Right kidney (tissue), 1 donor: ENCODE data around the gene NECAB2.
"Not testable (repeated sequence)": the region's sequence is repeated elsewhere in the genome, so short reads cannot be mapped to it uniquely, and the experiment has no call there.

ENCODE experiments used
- DNase-seq: peaks from one replicate; pipeline ENCODE4 v3.0.0-alpha.2; 2016

NECAB2 gene

DNA sequence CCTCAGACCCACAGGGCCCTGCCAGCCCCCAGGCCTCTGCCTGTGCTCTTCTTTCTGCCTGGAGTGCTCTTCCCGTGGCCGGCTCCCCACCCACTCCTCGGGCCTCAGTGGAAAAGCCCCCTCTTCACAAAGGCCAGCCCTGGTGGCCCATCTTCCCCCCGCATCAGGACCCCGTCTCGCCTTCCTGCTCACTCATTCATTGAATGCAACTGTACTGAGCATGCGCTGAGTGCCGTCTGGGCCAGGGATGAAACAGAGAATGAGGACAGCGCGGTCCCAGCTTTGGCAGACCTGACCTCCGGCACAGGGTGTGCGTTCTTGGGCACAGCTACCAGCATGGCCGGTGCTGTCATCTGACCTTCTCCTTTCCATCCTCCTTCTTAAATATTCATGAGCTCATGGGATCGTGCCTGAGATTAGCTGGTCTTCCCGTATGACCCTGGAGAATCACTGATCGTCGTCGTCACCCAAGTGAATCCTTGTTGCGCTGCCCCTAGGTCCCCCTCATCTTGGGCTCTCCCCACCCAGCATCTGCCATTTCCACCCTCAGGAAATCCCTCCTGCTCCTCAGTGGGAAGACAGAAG is 31.4 kb upstream of the NECAB2 start:
- no peak for DNase-seq

DNA sequence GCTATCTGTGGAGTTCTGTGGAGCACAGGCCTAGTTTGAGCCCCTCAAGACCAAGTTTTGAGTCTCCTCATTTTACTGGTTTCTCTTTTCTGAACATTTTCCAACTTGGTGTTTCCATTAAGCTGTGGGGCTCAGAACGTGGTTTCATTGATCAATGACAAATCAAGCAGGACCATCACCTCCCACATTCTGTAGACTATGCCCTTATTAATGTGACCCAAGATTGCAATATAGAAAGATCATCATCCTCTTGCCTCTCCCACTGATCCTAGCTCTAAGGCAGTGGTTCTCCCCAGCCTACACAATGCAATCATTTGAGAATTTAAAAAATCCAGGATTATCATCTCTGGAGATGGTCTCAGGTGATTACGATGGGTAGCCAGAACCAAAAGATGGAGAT is 30.8 kb upstream of the NECAB2 start:
- no peak for DNase-seq

GRCh38 chr16:83937922-83938885 is 29.8 kb upstream of the NECAB2 start:
- DNase-seq, result no peak

DNA sequence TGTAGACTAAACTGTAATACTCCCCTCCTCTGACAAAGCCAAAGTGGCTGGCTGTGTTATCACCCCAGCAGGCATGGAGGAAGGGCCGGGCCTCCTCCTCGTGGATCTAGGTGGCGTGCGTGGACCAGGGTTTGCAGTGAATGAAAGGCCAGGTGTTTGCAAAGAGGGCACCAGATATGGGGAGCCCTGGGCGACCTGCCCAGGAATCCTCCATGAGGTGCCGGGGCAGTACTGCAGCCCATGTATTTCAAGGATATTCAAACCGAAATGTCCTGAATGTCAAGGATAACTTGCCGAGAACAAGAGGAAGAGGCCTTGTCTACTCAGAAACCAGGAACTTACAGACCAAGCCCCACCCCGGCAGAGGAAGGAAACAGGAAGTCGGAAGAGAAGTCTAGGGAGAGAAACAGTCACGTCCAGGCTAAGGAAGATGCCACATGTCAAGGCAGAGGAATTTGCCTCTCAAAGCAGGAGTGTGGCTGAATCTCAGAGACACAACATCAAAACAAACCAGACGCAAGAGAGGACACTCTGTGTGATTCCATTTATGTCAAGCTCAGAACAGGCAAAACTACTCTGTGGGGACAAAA is 28.7 kb upstream of the NECAB2 start:
- no peak for DNase-seq

DNA sequence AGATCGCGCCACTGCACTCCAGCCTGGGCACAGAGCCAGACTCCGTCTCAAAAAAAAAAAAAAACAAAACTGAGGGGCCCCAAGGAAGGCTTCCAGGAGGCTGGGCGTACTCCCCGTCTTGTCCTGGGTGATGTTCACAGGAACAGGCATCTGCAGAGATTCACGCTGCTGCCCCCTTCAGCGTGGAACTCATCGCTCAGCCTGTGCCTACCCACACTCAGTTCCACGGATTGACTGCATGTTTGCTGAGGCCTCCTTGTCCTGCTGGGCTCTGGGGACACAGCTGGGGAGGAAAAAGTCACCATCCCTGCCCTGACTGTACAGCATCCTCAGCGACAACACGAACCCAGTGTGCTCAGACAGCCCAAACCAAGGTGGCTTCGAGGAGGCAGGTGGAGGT is 27.9 kb upstream of the NECAB2 start:
- DNase-seq, result no peak

DNA sequence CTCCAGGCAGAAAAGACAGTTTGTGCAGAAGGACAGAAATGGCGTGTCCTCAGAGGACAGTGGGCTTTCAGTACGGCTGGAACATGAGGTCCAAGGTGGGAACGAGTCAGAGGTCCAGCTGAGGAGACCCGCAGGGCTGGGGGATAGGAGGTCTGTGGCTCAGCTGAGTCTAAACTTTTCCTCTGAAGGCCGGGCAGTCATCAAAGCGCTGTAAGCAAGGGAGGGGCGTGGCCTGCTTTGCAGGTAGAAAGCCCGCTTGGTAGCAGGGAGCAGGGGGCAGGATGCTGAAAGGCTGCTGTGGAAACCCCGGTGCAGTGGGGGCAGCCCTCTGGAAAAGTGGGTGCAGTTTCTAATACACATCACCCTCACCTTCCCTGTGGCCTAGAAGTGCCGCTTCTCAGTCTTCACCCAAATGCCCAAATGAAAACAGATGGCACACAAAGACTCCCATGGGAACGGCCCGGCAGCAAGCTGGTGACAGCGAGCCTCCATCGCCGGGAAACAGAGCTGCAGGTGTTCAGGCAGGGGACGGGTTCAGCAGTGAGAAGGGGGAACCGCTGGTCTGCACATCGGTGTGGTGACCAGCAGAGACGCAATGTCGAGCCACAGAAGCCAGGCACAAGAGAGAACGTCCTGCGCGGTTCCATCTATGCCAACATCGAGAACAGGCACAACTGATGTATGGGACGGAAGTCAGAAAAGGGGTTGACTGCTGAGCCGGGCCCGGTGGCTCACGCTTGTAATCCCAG is 27.2 kb upstream of the NECAB2 start:
- no peak for DNase-seq

DNA sequence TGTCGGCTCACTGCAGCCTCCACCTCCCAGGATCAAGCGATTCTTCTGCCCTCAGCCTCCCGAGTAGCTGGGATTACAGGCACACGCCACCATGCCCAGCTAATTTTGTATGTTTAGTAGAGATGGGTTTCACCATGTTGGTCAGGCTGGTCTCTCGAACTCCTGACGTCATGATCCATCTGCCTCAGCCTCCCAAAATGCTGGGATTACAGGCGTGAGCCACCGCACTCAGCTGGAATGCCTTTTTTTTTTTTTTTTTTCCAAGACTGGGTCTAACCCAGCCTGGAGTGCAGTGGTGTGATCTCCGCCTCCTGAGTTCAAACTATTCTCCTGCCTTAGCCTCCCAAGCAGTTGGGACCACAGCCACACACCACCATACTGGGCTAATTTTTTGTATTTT is 26.5 kb upstream of the NECAB2 start:
- DNase-seq, result not testable (repeated sequence)

- no peak for DNase-seq
Measured at GRCh38 chr16:83942074-83942473, 26.0 kb upstream of the NECAB2 start.

DNA sequence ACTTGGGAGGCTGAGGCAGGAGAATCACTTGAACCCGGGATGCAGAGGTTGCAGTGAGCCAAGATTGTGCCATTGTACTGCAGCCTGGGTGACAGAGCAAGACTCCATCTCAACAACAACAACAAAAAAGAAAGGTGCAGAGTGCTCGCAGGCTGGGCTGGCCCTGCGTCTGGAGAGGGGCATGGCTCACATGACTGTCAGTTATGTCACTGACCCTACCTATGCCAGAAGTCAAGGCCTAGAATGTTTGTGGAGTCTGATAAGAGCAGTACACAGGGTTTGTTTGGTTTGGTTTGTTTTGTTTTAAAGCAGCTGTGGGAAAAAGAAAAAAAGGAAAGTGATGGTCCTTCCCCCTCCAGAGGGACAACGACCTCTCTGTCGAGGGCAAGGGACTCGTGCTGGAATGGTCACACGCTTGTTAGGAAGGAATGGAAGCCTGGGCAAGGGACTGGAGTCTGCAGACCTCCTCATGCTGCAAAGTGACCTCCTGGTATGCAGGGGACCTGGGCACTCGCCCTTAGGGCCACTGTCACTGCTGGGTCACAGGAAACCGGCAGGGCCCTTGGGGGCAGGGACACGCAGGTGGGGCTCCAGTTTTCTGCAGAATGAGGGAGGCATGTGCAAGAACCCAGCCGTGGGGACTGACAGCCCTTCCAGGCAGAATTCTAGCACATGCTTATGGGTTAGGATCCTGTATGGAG is 25.1 kb upstream of the NECAB2 start:
- no peak for DNase-seq

DNA sequence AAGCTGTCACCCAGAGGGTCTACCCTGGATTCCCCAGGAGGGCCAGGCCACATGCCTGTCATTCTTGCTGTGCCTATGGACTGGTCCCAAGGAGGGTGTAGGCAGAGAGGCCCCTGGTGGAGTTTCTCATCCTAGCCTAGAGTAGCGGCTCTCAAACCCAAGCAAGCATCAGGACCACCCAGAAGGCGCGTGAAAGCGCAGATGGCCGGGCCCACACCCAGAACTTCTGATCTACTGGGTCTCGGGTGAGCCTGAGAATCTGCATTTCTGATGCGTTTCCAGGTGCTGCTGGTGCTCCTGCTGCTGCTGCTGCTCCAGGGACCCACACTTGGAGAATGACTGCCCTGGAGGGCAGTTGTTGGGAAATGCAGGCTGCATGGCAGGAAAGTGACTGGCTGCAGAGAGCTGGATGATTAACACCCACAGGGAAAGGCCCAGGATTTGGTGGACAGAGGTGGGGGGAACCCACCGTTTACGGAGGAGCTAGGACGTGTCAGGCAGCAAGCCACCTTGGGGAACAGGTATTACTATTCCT is 24.5 kb upstream of the NECAB2 start:
- DNase-seq, result no peak

DNA sequence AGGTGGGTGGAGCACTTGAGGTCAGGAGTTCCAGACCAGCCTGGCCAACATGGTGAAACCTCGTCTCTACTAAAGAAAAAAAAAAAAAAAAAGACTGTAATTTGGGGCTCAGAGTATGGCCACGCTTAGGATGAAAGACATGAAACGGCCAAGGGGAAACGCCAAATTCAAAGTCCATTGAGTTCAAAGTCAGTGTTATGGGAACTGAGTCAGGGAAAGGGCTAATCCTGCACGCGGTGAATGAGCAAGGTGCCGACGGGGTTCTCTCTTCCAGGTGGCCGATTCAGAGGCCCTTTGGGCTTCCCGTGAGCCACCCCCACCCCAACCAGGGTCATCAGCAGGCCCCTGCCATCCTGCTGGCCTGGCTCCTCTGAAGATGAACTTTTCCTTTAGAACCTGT is 22.5 kb upstream of the NECAB2 start:
- DNase-seq, result no peak

DNA sequence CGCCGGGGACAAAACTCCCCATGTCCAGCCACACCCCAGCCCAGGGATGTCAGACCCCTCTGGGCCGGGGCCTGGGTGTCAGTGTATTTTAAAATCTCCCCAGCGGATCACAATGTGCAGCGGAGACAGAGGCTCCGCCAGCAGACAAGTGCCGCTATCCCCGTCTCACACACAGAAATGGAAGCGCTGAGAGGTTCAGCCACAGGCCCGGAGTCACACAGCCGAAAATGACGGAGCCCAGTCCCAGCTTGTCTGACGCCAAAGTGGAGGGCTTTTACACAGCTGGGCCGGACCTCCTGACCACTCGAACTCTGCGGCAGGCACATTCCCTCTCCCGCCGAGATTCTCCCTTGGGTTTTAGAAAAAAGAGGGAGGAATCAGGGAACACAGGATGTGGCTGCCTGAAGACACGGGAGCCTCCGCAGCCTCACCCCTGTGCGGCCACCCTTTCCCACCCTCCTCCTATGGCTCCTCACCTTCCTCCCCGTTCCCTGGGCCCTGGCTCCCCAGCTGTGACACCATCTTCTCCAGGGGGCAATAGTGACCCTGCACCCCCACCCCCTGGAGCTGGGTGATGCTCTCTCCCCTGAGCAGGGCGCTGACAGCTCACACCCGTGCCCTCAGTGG is 21.8 kb upstream of the NECAB2 start:
- DNase-seq, result no peak

DNA sequence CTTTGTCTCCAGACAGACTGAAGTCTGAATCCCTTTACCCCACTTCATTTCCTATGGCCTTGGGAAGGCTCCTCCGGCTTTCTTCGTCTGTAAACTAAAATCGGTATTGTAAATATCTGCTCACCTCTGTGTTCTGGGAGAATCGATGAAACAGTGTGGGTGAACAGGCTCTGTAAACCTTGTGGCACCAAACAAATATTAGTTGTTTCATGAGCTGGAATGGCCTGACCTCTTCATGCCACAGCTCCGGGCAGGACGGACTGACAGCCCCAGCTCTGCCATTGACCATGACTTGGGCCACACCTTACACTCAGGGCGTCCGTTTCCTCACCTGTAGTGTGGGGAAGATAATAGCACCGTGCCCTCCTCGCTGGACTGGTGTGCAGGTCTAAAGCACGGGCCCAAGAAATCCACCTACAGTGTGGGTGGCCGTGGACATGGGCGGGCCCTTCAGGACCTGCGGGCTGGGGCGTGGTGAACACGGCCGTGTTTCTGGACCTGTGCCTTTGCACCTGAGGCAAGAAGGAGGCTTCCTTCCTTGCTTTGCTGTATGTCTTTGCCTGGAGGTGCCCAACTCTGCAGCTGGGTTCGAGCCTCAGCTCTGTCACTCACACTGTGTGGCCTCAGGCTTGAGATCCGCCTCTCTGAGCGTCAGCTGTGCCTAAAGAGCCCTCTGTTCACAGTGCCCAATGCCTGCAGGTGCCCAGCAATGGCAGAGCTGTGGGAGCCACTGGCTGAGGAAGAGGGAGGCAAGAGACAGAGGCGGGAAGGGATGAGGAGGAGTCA is 21.1 kb upstream of the NECAB2 start:
- DNase-seq, result no peak

- no peak for DNase-seq
Measured at GRCh38 chr16:83947642-83948234, 20.3 kb upstream of the NECAB2 start.

- DNase-seq, result no peak
Measured at GRCh38 chr16:83948914-83949723, 18.9 kb upstream of the NECAB2 start.

- DNase-seq, result no peak
Measured at GRCh38 chr16:83949724-83950001, 18.4 kb upstream of the NECAB2 start.

DNA sequence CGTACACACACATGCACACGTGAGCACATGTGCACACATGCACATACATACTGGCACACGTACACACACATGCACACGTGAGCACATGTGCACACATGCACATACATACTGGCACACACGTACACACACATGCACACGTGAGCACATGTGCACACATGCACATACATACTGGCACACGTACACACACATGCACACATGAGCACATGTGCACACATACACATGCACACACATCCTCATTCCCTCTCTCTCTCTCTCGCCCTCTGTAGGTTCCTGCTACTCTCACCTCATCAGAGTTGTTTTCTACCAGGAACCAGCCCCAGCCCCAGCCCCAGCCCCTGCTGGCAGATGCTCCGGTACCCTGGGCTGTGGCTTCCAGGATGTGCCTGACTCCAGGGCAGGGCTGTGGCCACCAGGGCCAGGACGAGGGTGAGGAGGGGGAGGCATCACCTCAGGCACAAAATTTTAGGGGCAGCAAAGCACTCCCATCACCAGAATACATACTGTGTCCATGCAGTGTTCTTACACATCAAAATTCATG is 17.1 kb upstream of the NECAB2 start:
- DNase-seq, result not testable (repeated sequence)

- DNase-seq, result no peak
Measured at GRCh38 chr16:83951544-83951943, 16.5 kb upstream of the NECAB2 start.

GRCh38 chr16:83952587-83952939 is 15.5 kb upstream of the NECAB2 start:
- DNase-seq, result no peak
